ENCODE data around the gene MS4A4E.
"Not testable (repeated sequence)": the region's sequence is repeated elsewhere in the genome, so short reads cannot be mapped to it uniquely, and the experiment has no call there.

MS4A4E gene

DNA sequence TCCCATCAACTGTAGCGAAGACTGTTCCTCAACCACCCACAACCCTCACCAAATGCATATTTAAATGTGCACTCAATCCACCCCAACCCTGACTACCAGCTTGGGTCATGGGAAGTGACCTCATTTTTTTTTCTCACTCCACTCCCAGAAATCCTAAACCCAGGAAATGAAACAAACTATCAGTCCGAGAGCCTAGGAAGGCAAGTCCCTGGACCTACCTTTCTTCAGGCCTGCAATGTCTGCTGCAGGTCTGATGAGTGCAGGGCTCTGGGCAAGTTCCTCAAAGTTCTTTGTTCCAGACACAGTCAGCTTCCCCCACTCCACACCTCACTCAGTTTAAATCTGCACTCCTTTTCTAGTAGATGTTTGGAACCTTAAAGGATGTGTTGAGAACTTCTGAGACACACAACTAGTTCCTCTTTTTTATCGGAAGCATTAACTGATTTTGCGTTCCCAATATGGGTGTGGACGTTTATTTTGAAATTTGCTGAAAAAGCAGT, at the start of gene MS4A4E:
TSS of gene MS4A4E (minus strand) at position 398 of the 500 bp plus-strand sequence. CDS start 13,082 bp downstream, outside the sequence.
- DNase-seq: no peak

DNA sequence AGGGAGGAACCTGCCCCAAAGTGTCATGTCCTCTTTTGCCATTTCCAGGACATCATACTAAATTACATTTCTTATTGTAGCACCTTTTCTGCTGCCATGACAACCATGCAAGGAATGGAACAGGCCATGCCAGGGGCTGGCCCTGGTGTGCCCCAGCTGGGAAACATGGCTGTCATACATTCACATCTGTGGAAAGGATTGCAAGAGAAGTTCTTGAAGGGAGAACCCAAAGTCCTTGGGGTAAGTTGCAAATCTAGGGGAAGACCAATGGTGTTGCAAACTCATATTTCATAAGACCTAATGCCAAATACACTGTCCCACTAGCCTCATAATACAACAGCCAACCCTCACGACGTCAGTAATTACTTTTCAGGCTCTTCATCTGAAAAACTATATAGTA, 49.2 kb upstream of the MS4A4E start:
- DNase-seq: no peak

DNA sequence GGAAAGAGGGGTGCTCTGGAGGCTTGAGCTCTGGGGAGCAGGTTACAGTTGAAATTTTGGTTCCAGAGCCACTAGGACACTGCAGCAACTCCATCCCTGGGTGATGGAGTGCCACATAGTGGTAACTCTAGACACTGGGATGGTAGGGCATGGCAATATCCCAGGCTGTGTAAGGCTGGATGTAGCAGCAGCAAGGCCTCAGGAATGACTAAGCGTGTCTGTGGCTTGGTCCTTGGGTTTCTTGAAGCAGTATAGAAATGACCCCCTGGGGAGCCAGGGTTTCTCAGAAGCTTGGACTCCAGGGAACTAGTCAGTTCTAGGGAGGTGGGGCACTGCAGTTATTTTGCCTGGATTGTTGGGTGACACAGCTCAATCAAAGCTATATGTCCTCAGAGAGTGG, 45.6 kb upstream of the MS4A4E start:
- no peak for DNase-seq

DNA sequence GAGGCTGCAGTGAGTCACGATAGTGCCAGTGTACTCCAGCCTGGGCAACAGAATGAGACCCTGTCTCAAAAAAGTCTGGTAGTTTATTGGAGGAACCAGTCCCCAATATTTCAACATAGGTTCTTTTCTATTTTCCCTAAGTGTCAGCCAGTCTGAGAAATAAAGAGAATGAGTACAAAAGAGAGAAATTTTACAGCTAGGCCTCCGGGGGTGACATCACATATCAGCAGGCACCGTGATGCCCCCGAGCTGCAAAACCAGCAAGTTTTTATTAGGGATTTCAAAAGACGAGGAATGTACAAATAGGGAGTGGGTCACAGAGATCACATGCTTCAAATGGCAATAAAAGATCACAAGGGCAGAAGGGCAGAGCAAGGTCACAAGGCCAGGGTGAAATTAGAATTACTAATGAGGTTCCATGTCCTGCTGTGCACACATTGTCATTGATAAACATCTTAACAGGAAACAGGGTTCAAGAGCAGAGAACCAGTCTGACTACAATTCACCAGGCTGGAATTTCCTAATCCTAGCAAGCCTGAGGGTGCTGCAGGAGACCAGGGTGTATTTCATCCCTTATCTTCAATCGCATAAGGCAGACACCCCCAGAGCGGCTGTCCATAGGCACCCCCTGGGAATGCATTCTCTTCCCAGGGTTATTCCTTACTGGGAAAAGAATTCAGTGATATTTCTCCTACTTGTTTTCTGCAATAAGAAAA, 42.6 kb upstream of the MS4A4E start:
- DNase-seq: not testable (repeated sequence)

DNA sequence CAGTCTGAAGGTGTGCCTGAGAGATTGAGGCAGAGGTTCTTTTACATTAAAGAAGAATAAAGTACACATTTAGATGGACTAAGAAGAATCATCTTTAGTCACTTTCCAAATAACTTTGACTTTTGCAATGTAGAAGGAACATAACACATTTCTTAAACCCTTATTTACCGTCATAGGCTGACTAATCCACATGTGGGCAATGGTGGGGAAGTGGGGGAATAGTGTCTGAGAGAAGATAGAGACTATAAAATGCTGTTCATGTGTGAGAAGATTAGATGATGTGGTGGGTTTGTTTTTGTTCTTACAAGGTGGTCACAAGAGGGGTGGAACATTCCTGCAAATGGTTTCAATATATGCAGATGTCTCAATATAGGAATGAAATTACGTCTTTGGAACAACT, 39.3 kb upstream of the MS4A4E start:
- no peak for DNase-seq

DNA sequence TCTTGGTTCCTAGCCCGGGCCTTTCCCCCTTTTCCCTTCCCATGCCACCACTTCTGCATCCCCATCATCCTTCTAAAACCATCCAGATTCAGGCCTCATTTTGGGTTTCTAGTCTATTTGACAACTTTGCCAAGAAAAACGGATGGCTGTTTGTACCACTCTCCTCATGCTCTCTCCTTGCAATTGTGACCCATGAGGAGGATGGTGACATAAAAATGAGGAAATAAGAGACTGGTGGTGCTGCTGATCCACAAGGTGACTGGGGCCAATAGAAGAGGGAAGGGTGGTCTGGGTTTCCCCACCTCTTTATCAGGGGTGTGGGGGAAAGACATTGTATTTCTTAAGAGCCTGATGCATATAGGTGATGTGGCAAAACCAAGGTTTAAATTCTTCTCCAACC, 38.5 kb upstream of the MS4A4E start:
- no peak for DNase-seq

DNA sequence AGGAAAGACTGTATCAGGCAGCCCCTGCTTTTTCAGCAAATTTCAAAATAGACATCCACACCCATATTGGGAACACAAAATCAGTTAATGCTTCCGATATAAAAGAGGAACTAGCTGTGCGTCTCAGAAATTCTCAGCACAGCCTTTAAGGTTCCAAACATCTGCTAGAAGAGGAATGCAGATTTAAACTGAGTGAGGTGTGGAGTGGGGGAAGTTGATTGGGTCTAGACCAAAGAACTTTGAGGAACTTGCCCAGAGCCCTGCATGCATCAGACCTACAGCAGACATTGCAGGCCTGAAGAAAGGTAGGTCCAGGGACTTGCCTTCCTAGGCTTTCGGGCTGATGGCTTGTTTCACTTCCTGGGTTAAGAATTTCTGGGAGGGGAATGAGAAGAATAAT, 37.5 kb upstream of the MS4A4E start, which contains the start of gene MS4A4A:
TSS of gene MS4A4A (plus strand) at position 255 of the 400 bp plus-strand sequence. CDS start at position 265, 10 bp downstream.
- DNase-seq: peak; percentile 18

DNA sequence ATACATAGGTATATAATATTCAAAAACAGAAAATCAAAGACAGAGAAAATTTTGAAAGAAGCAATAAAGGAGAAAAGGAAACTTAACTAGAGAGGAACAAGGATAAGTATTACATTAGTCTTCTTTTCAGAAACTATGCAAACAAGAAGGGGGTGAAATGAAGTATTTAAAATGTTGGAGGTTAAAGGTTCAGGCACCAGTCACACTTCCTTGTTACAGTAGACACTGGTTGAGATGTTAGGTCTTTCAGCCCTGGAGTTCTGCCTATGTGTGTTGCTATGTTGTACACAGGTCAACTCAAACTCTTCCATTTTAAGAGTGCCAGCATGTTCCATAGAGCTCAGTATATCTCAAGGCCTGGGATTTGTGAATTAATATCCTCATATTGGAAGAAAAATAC, 31.5 kb upstream of the MS4A4E start:
- DNase-seq: no peak

DNA sequence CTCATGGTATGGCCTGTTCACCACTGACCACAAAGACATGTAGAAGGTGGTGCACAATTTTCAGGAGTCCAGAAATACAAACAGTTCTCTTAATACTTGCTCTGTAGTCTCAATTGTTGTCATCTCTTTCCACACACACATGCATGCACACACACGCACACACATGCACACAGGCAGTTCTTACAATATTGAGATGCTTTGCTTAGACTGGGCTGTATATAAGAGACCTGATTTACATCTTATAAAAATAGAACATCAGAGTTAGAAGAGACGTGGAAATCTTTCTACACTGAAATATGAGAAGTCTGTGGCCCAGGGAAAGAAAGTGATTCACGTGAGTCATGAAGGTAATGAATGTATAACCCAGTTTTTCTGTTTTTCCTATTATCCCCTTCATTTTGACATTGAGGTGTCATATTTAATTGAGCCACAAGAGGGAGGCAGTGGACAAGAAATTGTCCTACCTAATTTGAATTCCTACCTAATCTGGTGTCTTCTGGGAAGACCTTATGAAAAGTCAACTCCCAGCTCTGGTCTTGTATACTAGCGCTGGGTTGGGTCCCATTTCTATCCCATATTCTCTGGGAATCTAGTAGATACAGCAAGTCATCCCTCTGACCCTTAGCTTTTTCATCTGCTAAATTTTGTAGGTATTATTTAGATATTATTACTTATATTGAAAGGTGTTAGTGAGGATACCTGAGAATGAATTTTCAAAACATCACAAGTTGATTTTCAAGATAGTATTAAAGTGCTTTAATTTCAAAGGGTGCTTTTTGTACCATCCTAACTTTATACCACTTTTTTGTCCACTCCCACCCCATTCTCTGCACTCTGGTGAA, 22.7 kb upstream of the MS4A4E start:
- peak; percentile 33 for DNase-seq

DNA sequence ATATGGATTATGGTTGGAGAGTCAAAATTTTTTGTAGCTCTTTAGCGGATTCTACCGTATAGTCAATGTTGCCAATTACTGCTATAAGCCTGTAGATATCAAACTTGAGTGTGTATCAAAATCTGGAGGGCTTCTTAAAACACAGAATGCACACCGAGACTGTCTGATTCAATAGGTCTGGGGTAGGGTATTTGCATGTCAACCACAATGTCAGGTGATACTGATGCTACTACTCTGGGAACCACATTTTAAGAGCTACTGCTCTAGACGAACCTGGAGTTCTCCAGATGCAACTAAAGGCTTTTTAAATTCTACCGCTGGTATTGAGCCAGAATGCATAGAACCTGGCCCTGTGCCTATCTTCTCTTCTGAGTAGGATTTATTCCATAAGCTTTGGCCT, 21.7 kb upstream of the MS4A4E start:
- DNase-seq: no peak

DNA sequence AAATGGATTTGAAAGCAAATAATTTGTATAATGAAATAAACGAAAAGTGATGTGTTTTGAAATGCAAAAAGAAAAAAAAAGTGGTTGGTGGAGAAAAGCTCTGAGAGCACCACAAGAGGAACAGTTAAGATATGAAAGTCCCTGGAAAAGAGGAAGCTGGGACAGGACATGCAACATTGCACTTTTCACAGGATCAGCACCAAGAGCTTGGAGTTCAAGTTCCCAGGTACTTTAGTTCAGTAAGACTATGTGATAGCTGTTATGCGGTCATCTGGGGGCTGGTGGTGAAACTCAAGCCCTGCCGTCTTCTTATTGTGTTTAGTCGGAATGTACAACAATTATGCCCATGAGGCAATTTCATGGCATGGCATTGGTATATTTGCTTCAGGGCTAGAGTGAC, 20.5 kb upstream of the MS4A4E start:
- no peak for DNase-seq

DNA sequence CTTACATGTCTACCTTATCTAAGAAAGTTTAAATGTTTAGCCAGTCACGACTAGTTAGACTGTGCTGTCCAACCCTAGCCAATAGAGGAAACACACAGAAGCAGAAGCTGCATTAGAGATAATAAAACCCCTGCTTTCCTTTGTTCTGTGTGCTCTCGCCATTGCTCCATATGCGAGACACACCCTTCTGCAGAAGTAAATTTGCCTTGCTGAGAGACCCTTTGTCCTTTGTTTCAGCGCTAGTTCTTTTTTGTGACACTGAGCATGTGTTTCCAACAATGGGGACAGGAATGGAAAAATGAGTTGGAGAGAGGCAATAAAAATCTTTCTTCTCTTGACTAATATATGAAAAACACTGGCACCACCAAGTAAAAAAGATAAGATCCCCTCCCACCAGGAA, 18.1 kb upstream of the MS4A4E start:
- DNase-seq: no peak

DNA sequence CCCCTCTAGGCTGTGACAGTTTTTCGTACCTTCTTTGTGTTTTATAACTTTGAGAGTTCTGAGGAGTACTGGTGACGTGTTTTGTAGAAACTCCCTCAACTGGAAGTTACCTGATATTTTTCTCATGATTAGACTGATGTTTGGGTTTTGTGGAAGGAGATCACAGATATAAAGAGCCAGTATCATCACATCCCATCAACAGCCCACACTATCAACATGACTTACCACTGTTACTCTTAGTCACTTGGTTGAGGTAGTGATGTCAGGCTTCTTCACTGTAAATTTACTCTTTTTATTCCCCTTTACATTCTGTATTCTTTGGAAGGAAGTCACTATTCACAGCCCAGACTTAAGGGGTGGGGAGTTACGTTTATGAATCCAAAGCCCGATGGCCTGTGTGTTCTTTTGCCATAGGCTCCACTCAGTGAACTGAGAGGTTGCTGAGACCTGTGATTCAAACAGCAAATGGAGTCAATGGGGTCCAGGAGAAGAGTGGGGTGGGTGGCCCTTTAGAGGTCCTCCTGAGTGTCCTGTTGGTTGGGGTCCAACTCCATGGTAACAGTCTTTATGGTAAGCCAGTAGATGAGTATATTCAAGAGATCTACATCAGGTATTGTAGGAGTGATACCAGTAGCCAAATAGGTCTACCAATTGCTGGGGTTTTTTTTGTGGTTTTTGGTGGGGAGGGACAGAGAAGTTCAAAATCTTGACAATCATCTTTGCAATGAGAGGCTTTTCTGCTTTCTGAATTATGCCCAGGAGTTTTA, 15.2 kb upstream of the MS4A4E start:
- DNase-seq: no peak

DNA sequence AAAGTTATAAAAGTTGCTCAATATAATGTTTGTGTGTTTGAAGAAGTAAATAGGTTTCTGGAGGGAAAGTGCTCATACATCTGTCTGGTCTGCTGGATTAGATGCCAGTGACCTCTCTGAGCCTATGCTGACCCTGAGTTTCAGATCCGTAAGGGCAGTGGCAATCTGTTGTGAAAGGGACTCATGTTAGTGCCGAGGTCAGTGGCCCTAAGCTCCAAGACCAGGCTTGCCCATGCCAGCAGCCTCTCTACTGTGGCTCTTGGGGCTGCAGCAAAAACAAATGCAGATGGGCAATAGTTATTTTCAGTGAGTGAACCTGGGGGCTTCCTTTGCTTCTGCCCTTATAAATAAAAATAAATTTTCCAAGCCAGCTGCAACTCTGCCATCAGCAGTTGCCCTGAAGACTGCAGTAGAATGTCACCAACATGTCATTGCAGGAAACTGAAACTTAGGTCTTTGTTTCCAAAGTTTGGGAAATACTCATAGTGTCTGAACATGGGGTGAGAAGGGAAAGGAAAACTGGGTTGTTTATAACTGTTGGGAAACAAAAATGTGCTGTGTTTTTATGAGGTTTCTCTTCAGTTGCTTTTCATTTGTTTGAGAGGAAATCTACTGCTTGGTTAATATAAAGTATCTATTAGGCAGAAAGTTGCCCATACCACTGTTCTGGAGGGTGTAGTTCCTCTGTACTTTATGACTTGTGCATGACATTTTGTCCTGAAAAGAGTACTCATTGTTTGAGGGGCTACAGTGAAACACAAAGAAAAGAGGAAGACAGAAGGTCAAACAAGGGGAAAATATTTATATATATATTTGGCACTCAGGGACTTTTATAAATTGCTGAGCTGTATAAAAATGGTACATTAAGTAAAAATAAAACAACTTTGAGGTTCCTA, 9.5 kb upstream of the MS4A4E start:
- no peak for DNase-seq

DNA sequence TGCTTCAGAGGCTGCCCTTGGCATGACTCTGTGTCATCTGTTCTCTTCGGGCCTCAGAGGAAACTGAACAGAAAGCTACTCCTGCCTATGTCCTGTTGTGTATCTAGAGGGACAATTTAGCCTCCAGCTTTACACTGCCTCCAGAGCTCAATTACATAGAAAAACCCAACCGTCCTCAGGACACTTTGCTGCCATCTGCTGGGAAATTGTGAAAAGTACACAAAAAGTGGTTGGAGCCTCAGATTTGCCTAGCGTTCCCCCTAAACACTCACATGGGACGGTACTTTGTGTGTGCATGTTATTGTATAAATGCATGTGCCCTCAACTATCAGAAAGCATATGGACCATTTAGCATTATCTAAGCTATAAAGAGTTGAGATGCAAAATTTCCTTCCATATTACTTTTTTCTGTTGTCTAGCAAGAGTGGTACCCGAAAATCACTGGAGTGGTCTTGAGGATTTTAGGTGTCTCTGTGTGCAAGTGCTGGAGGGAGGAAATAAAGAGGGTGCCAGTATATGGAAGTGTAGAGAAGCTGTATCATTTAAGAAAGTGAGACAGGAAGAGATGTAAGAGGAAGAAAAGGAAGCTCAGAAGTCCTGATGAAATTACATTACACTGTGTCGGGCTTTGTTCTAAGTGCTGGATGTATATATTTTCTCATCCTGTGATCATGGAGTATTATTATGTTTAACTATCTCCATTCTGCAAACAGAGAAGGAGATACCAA, 8.7 kb upstream of the MS4A4E start:
- DNase-seq: peak; percentile 2

DNA sequence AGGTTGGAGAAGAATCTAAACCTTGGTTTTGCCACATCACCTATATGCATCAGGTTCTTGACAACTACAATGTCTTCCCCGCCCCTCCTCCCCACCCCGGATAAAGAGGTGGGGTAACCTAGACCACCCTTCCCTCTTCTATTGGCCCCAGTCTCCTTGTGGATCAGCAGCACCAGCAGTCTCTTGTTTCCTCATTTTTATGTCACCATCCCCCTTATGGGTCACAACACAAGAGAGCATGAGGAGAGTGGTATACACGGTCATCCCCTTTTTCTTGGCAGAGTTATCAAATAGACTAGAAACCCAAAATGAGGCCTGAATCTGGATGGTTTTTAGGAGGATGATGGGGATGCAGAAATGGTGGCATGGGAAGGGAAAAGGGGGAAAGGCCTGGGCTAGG, 1.2 kb downstream of the MS4A4E start:
- no peak for DNase-seq

DNA sequence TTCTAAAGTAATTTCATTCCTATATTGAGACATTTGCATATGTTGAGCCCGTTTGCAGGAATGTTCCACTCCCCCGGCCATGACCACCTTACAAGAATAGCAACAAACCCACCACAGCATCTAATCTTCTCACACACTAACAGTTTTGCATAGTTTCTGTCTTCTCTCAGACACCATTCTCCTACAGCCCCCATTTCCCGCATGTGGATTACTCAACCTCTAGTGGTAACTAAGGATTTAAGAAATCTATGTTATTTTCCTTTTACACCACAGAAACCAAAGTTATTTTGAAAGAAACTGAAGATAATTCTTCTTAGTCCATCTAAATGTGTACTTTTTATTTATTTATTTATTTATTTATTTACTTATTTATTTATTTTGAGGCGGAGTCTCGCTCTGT, 2.3 kb downstream of the MS4A4E start:
- DNase-seq: no peak

DNA sequence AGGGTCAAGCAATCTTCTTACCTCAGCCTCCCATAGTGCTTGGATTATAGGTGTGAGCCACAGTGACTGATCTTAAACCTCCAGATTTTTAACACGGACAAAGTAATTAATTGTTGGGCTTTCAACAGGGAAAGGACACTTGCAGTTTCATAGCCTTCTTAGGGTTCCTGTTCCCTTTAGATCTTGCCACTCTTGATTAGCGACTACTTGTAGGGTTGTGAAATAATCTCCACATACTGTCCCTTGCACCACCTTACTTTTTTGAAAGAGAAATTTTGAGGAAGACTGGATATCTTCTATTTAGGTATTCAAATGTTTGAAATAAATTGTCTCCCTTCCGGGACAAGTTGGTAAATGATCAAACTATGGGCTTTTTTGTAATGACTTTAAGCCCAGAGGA, 7.6 kb downstream of the MS4A4E start:
- DNase-seq: no peak

DNA sequence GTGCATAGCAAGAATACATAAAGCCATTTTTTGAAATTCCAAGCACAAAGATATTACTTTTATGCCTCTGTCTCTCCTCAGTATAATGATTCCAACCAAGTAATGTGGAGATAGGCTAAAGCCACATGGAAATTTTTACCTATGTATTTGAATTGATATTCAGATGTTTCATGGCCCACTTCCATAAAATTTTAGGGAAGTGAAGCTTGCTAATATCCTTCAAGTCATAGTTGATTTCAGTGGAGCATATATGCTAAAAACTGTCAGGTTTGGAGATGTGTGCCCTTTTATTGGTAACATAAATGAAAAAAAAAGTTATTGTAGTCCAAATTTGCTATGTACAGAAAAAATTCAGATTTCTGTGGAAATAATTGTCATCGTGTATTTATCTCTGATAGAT, 12.3 kb downstream of the MS4A4E start:
- no peak for DNase-seq

DNA sequence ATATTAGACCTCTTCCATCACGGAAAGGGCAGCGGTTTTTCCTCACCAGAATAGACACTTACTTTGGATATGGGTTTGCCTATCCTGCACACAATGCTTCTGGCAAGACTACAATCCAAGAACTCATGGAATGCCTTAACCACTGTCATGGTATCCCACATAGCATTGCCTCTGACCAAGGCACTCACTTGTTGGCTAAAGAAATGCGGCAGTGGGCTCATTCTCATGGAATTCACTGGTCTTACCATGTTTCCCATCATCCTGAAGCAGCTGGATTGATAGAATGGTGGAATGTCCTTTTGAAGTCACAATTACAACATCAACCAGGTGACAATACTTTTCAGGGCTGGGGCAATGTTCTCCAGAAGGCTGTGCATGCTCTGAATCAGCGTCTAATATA, 20.8 kb downstream of the MS4A4E start:
- DNase-seq: no peak

DNA sequence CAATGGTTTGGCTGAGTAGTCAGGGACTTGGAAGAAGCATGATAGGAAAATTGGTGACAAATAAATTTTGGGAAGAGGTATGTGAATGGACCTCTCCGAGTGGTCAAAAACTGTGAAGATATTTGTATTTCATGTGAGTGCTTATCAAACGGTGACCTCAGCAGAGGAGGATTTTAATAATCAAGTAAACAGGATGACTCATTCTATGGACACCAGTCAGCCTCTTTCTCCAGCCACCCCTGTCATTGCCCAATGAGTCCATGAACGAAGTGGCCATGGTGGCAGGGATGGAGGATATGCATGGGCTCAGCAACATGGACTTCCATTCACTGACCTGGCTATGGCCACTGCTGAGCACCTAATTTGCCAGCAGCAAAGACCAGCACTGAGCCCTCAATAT, 21.2 kb downstream of the MS4A4E start:
- no peak for DNase-seq

DNA sequence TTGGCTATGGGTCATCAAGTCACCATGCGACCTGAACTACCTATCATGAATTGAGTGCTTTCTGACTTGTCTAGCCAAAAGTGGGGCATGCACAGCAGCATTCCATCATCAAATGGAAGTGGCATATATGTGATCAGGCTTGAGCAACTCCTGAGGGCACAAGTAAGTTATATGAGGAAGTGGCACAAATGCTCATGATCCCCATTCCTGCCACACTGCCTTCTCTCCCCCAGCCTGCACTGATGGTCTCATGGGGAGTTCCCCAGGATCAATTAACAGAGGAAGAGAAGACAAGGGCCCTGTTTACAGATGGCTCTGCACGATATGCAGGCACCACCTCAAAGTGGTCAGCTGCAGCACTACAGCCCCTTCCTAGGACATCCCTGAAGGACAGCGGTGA, 21.8 kb downstream of the MS4A4E start:
- no peak for DNase-seq
